BLaER1 (cell line): ENCODE results near the gene DDX31.

Experiments used
- H3K27ac ChIP-seq: shearing (Covaris generic); formaldehyde crosslinking; 2 replicates; pipeline ENCODE4 v1.8.1; 2022
- H3K27me3 ChIP-seq: shearing (Covaris generic); formaldehyde crosslinking; 2 replicates; pipeline ENCODE4 v1.8.1; 2022
- H3K36me3 ChIP-seq: shearing (Covaris generic); formaldehyde crosslinking; 2 replicates; pipeline ENCODE4 v1.8.1; 2022
- H3K4me1 ChIP-seq: shearing (Covaris generic); formaldehyde crosslinking; 2 replicates; pipeline ENCODE4 v1.8.1; 2022
- H3K4me2 ChIP-seq: shearing (Covaris generic); formaldehyde crosslinking; 2 replicates; pipeline ENCODE4 v1.8.1; 2022
- H3K4me3 ChIP-seq: shearing (Covaris generic); formaldehyde crosslinking; 2 replicates; pipeline ENCODE4 v1.8.1; 2022
- H3K9ac ChIP-seq: shearing (Covaris generic); formaldehyde crosslinking; 2 replicates; pipeline ENCODE4 v1.8.1; 2022
- H3K9me3 ChIP-seq: shearing (Covaris generic); formaldehyde crosslinking; 2 replicates; pipeline ENCODE4 v1.8.1; 2022
- H4K20me1 ChIP-seq: shearing (Covaris generic); formaldehyde crosslinking; 2 replicates; pipeline ENCODE4 v1.8.1; 2022
- Cebpa-rat ChIP-seq: shearing (Covaris generic); IDR thresholded peaks from 2 replicates; pipeline ENCODE4 v1.8.1; 2022

The DDX31 gene

GRCh38 chr9:132639322-132639721, 30.5 kb downstream of the DDX31 start:
- H3K4me3 ChIP-seq: no peak overlapping the region
- H3K4me1 ChIP-seq: no peaks in the 10 kb centered on the region
- peaks cover 97% of the 10 kb centered on the region for H3K36me3 ChIP-seq
- no peaks in the 10 kb centered on the region for H3K27me3 ChIP-seq
- TF ChIP-seq Cebpa-rat: no peak
- H4K20me1 ChIP-seq: peaks cover 30% of the 10 kb centered on the region
- H3K9ac ChIP-seq: no peak overlapping the region
- no peaks in the 10 kb centered on the region for H3K9me3 ChIP-seq
- H3K27ac ChIP-seq: no peak overlapping the region
- no peak overlapping the region for H3K4me2 ChIP-seq

GRCh38 chr9:132638240-132638639, 31.5 kb downstream of the DDX31 start:
- Histone ChIP-seq H3K9ac (no peak overlapping the region), H3K4me1 (no peaks in the 10 kb centered on the region), H3K4me3 (no peak overlapping the region), H3K9me3 (no peaks in the 10 kb centered on the region), H3K36me3 (peaks cover 92% of the 10 kb centered on the region), H3K27ac (no peak overlapping the region), H4K20me1 (peaks cover 26% of the 10 kb centered on the region), H3K4me2 (no peak overlapping the region), H3K27me3 (no peaks in the 10 kb centered on the region)
- no peak for TF ChIP-seq Cebpa-rat

- H3K27ac ChIP-seq: no peak overlapping the region
- H3K4me1 ChIP-seq: no peaks in the 10 kb centered on the region
- H3K9ac ChIP-seq: no peak overlapping the region
- no peak for TF ChIP-seq Cebpa-rat
- H3K4me3 ChIP-seq: no peak overlapping the region
- peaks cover 22% of the 10 kb centered on the region for H4K20me1 ChIP-seq
- H3K4me2 ChIP-seq: no peak overlapping the region
- H3K27me3 ChIP-seq: no peaks in the 10 kb centered on the region
- peaks cover 91% of the 10 kb centered on the region for H3K36me3 ChIP-seq
- H3K9me3 ChIP-seq: no peaks in the 10 kb centered on the region
Observed at GRCh38 chr9:132637801-132638200, 32.0 kb downstream of the DDX31 start.

GRCh38 chr9:132637351-132637750, 32.4 kb downstream of the DDX31 start:
- no peak overlapping the region for H3K4me3 ChIP-seq
- no peak overlapping the region for H3K9ac ChIP-seq
- no peak overlapping the region for H3K4me2 ChIP-seq
- peaks cover 17% of the 10 kb centered on the region; the same call in 1 of the 2 replicates for H4K20me1 ChIP-seq
- H3K27me3 ChIP-seq: no peaks in the 10 kb centered on the region
- peaks cover 87% of the 10 kb centered on the region for H3K36me3 ChIP-seq
- TF ChIP-seq Cebpa-rat: no peak
- H3K9me3 ChIP-seq: no peaks in the 10 kb centered on the region
- H3K4me1 ChIP-seq: no peaks in the 10 kb centered on the region
- no peak overlapping the region for H3K27ac ChIP-seq

- Histone ChIP-seq H4K20me1 (0 out of 2 replicates have a peak, but pooled peaks cover 11% of the 10 kb centered on the region), H3K4me3 (no peak overlapping the region), H3K4me2 (no peak overlapping the region), H3K9me3 (no peaks in the 10 kb centered on the region), H3K9ac (no peak overlapping the region), H3K27ac (no peak overlapping the region), H3K27me3 (no peaks in the 10 kb centered on the region), H3K4me1 (no peaks in the 10 kb centered on the region), H3K36me3 (peaks cover 83% of the 10 kb centered on the region)
- no peak for TF ChIP-seq Cebpa-rat
Observed at GRCh38 chr9:132634327-132634726, 35.5 kb downstream of the DDX31 start.

- H3K4me3 ChIP-seq: no peak overlapping the region
- H3K9ac ChIP-seq: no peak overlapping the region
- no peak overlapping the region for H3K4me2 ChIP-seq
- 0 out of 2 replicates have a peak, but pooled peaks cover 13% of the 10 kb centered on the region for H4K20me1 ChIP-seq
- H3K36me3 ChIP-seq: peaks cover 83% of the 10 kb centered on the region
- H3K4me1 ChIP-seq: no peaks in the 10 kb centered on the region
- H3K9me3 ChIP-seq: no peaks in the 10 kb centered on the region
- no peak overlapping the region for H3K27ac ChIP-seq
- TF ChIP-seq Cebpa-rat: no peak
- H3K27me3 ChIP-seq: no peaks in the 10 kb centered on the region
Observed at GRCh38 chr9:132632413-132633129, 37.2 kb downstream of the DDX31 start.

GRCh38 chr9:132631685-132632084, 38.1 kb downstream of the DDX31 start:
- TF ChIP-seq Cebpa-rat: no peak
- Histone ChIP-seq H3K9ac (no peak overlapping the region), H4K20me1 (0 out of 2 replicates have a peak, but pooled peaks cover 11% of the 10 kb centered on the region), H3K9me3 (no peaks in the 10 kb centered on the region), H3K4me2 (no peak overlapping the region), H3K27me3 (no peaks in the 10 kb centered on the region), H3K4me1 (no peaks in the 10 kb centered on the region), H3K4me3 (no peak overlapping the region), H3K27ac (no peak overlapping the region), H3K36me3 (peaks cover 82% of the 10 kb centered on the region)

DNA sequence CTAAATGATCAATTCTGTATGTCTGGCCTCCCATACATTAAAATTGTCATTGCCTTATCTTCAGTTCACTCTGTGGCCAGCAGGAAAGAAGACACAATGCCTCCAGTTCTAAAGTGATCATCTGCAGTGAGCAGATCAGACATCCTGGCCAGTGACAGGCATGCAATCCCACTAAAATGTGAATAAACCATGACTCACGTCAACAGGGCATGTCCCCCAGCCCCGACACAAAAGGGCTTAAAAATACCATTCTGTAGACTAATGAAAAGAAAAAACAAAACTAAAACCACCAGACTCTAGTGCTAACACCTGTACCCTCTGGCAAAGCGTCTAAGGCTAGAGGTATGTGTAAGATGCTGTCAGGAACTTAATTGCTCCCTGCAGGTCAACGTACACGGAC, 38.5 kb downstream of the DDX31 start:
- no peaks in the 10 kb centered on the region for H3K27me3 ChIP-seq
- H3K4me3 ChIP-seq: no peak overlapping the region
- no peak overlapping the region for H3K9ac ChIP-seq
- no peak overlapping the region for H3K27ac ChIP-seq
- H4K20me1 ChIP-seq: 0 out of 2 replicates have a peak, but pooled peaks cover 11% of the 10 kb centered on the region
- H3K36me3 ChIP-seq: peaks cover 82% of the 10 kb centered on the region
- no peaks in the 10 kb centered on the region for H3K4me1 ChIP-seq
- no peaks in the 10 kb centered on the region for H3K9me3 ChIP-seq
- H3K4me2 ChIP-seq: no peak overlapping the region
- TF ChIP-seq Cebpa-rat: no peak

DNA sequence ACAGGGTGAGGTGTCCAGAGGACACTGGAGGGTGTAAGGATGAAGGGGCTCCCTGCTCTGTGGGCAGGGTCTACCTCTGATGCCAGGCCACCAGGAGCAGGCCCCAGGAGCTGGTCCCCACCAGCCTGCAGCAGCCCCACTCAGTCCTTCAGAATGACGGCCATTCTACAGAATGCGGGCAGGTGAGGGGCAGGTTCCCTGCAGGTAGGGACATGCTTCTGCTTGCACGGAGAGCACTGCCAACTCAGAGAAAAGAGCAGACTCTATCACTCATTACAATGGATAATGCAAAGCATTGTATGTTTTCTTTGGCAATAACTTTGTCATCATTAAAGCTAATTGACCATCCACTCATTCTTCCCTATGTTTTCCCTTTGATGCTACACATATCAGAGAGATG, 39.0 kb downstream of the DDX31 start:
- H3K4me2 ChIP-seq: no peak overlapping the region
- no peaks in the 10 kb centered on the region for H3K27me3 ChIP-seq
- H3K9me3 ChIP-seq: no peaks in the 10 kb centered on the region
- H3K4me3 ChIP-seq: no peak overlapping the region
- no peak overlapping the region for H3K27ac ChIP-seq
- 0 out of 2 replicates have a peak, but pooled peaks cover 11% of the 10 kb centered on the region for H4K20me1 ChIP-seq
- TF ChIP-seq Cebpa-rat: no peak
- peaks cover 82% of the 10 kb centered on the region for H3K36me3 ChIP-seq
- no peaks in the 10 kb centered on the region for H3K4me1 ChIP-seq
- H3K9ac ChIP-seq: no peak overlapping the region

DNA sequence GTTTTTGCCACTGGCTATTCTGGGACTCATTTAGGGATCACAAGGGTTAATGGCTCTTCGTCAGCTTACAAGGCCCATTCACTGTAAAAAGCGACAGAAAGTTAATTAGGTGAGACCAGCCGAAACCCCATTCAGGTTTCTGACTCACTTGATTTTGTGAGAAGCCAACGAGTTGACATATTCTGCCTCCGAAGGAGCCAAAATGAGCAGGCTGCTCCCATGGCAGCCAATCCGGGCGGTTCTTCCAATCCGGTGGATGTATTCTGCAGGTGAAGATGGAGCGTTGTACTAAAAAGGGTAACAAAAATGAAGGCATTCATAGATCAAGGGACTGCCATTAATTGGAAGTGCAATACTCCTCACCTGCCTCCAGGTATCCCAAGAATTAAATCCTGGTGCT, 39.7 kb downstream of the DDX31 start:
- H3K27ac ChIP-seq: no peak overlapping the region
- H3K27me3 ChIP-seq: no peaks in the 10 kb centered on the region
- TF ChIP-seq Cebpa-rat: no peak
- H3K4me3 ChIP-seq: no peak overlapping the region
- peaks cover 83% of the 10 kb centered on the region for H3K36me3 ChIP-seq
- no peaks in the 10 kb centered on the region for H3K4me1 ChIP-seq
- no peaks in the 10 kb centered on the region for H3K9me3 ChIP-seq
- 0 out of 2 replicates have a peak, but pooled peaks cover 11% of the 10 kb centered on the region for H4K20me1 ChIP-seq
- H3K9ac ChIP-seq: no peak overlapping the region
- H3K4me2 ChIP-seq: no peak overlapping the region

- H3K4me2 ChIP-seq: no peak overlapping the region
- H3K36me3 ChIP-seq: peaks cover 85% of the 10 kb centered on the region
- H3K9me3 ChIP-seq: no peaks in the 10 kb centered on the region
- H3K27ac ChIP-seq: no peak overlapping the region
- no peak overlapping the region for H3K4me3 ChIP-seq
- no peak overlapping the region for H3K9ac ChIP-seq
- H4K20me1 ChIP-seq: 0 out of 2 replicates have a peak, but pooled peaks cover 11% of the 10 kb centered on the region
- no peaks in the 10 kb centered on the region for H3K4me1 ChIP-seq
- no peaks in the 10 kb centered on the region for H3K27me3 ChIP-seq
- no peak for TF ChIP-seq Cebpa-rat
Observed at GRCh38 chr9:132628746-132629145, 41.0 kb downstream of the DDX31 start.
